DND-41 (cell line): ENCODE data around the gene FREM2.

Source experiments
- EZH2 ChIP-seq: IDR thresholded peaks from 3 replicates; pipeline ENCODE4 v1.6.1; 2012; ENCODE audit warnings: borderline replicate concordance, low read depth, mild to moderate bottlenecking, moderate library complexity, low read length, inconsistent platforms; ENCODE audit not compliant: severe bottlenecking
- TF ChIP-seq, protein P1 (sequence below): IDR thresholded peaks from 2 replicates; pipeline ENCODE4 v1.5.1; 2012; ENCODE audit warnings: borderline replicate concordance, low read length, moderate library complexity, mild to moderate bottlenecking; ENCODE audit not compliant: poor library complexity, severe bottlenecking; ENCODE audit errors: extremely low read depth

DNA sequence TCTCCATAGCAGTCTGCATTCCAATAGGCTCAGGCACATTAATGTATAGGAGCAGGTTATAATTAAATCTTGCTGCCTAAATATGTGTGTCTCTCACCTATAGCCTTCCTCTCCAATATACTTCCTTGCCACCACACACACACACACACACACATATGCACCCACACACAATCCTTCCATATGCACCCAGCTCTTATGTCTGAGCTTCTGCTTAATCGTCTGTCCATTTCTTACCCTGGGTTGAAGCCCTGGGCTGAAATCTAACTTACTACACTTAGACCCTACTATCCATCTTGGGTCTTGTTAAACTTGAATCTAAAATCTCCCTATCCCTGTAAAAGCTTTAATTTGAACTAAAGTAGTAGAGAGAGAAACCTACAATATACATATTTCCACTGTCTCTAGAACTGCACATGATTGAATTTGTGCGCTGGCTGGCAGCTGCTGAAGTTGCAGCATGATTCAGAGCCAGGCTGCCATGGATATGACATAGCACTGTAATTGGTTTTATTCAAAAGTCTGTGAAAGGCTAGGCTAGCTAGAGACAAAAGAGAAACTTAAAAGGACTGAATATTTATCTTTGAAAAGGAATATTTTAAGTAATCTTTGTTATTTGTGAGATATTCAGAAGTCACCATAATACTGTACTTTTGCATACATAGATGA, 25.7 kb upstream of the FREM2 start:
- TF ChIP-seq, protein P1, sequence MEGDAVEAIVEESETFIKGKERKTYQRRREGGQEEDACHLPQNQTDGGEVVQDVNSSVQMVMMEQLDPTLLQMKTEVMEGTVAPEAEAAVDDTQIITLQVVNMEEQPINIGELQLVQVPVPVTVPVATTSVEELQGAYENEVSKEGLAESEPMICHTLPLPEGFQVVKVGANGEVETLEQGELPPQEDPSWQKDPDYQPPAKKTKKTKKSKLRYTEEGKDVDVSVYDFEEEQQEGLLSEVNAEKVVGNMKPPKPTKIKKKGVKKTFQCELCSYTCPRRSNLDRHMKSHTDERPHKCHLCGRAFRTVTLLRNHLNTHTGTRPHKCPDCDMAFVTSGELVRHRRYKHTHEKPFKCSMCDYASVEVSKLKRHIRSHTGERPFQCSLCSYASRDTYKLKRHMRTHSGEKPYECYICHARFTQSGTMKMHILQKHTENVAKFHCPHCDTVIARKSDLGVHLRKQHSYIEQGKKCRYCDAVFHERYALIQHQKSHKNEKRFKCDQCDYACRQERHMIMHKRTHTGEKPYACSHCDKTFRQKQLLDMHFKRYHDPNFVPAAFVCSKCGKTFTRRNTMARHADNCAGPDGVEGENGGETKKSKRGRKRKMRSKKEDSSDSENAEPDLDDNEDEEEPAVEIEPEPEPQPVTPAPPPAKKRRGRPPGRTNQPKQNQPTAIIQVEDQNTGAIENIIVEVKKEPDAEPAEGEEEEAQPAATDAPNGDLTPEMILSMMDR, result no peak
- TF ChIP-seq EZH2, result no peak
